Measurements from ENCODE around the gene FBXW5.

Gene FBXW5

DNA sequence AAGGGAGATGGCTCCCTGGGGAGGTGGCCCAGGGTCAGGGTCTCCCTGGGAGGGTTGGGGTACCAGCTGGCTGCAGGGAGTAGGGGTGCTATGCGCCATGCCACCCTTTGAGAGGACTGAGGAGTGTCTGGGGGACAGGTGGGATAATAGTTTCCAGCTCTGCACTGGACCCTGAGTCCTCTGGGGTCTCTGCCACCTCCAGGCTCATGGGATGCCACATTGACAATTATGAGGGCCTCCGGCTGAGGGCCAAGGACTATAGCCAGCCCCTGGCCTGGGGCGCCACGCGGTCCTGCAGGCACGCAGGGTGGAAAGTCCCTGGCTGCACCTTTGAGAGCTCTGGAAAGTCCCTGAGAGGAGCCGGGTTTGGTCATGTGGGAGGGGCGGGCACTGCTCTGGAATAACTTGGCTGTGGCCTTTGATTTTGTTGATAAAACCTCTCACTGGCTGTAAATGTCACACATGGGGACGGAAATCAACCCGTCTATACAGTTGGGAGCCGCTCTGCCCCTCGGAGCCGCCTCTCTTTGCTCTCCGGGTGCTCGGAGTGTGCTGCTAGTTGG lies 42.2 kb downstream of the FBXW5 start:
- TF ChIP-seq OSR1 (CRISPR knock-in tag; IDR thresholded peaks at IDR 0.05) (no peak), ZNF8 (CRISPR knock-in tag; IDR thresholded peaks at IDR 0.05) (no peak), ISL1 (CRISPR knock-in tag; IDR thresholded peaks at IDR 0.05) (no peak), PPARA (CRISPR knock-in tag; IDR thresholded peaks at IDR 0.05; ENCODE audit: borderline replicate concordance) (no peak)
- peak; percentile 81 for ATAC-seq

DNA sequence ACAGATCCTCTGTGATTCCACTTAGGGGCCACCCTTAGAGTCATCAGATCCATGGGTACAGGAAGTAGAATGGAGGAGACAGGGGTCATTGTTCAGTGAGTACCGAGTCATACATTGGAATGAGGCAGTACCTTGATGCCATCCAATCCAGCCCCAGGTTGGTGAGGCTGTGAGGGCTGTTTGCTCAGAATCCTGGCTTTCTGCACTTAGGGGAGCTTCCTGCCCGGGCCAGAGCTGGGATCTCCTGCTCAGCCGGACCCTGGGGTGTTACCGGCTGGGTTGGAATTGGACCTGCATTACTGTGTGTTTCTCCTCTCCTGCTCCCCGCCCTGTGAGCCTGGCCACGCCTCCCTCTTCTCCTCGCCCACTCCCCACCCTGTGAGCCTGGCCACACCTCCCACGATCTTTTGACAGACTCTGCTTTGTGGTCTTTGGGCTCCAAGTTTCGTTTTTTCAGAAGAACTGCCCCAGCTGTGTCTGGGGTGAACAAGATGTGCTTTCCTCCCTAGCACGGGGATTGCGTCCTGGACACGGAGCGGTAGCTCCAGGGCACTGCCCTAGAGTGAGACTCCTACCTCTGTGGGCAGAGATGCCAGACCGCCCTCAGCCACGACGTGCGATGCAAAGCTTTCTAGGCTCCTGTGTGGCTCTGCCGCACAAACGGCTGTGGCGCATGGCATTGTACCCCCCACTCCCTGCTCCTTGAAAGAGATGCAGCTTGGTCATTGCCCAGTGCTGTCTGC lies 42.9 kb downstream of the FBXW5 start:
- ATAC-seq = peak; percentile 76
- TF ChIP-seq ZFP3 (CRISPR knock-in tag; IDR thresholded peaks at IDR 0.05) = no peak
- no peak for TF ChIP-seq ZNF565 (CRISPR knock-in tag; conservative IDR thresholded peaks at IDR 0.05; ENCODE audit: low read depth)
- TF ChIP-seq RARB (CRISPR knock-in tag; IDR thresholded peaks at IDR 0.05) = no peak
- TF ChIP-seq TCF4 (CRISPR knock-in tag; IDR thresholded peaks at IDR 0.05; ENCODE audit: borderline replicate concordance) = no peak
- TF ChIP-seq ESRRG (CRISPR knock-in tag; IDR thresholded peaks at IDR 0.05) = no peak
- no peak for TF ChIP-seq PPARA (CRISPR knock-in tag; IDR thresholded peaks at IDR 0.05; ENCODE audit: borderline replicate concordance)
- TF ChIP-seq ISL1 (CRISPR knock-in tag; IDR thresholded peaks at IDR 0.05) = no peak
- no peak; the same call in 1 of the 2 replicates for TF ChIP-seq OSR1 (CRISPR knock-in tag; IDR thresholded peaks at IDR 0.05)
- TF ChIP-seq ZNF70 (CRISPR knock-in tag; IDR thresholded peaks at IDR 0.05) = no peak
- TF ChIP-seq, protein P1, sequence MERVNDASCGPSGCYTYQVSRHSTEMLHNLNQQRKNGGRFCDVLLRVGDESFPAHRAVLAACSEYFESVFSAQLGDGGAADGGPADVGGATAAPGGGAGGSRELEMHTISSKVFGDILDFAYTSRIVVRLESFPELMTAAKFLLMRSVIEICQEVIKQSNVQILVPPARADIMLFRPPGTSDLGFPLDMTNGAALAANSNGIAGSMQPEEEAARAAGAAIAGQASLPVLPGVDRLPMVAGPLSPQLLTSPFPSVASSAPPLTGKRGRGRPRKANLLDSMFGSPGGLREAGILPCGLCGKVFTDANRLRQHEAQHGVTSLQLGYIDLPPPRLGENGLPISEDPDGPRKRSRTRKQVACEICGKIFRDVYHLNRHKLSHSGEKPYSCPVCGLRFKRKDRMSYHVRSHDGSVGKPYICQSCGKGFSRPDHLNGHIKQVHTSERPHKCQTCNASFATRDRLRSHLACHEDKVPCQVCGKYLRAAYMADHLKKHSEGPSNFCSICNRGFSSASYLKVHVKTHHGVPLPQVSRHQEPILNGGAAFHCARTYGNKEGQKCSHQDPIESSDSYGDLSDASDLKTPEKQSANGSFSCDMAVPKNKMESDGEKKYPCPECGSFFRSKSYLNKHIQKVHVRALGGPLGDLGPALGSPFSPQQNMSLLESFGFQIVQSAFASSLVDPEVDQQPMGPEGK (CRISPR knock-in tag; IDR thresholded peaks at IDR 0.05; ENCODE audit: borderline replicate concordance) = no peak
- no peak for TF ChIP-seq ZC3H10 (CRISPR knock-in tag; IDR thresholded peaks at IDR 0.05)
- TF ChIP-seq TOX (CRISPR knock-in tag; IDR thresholded peaks at IDR 0.05; ENCODE audit: borderline replicate concordance) = no peak
- TF ChIP-seq, protein P2, sequence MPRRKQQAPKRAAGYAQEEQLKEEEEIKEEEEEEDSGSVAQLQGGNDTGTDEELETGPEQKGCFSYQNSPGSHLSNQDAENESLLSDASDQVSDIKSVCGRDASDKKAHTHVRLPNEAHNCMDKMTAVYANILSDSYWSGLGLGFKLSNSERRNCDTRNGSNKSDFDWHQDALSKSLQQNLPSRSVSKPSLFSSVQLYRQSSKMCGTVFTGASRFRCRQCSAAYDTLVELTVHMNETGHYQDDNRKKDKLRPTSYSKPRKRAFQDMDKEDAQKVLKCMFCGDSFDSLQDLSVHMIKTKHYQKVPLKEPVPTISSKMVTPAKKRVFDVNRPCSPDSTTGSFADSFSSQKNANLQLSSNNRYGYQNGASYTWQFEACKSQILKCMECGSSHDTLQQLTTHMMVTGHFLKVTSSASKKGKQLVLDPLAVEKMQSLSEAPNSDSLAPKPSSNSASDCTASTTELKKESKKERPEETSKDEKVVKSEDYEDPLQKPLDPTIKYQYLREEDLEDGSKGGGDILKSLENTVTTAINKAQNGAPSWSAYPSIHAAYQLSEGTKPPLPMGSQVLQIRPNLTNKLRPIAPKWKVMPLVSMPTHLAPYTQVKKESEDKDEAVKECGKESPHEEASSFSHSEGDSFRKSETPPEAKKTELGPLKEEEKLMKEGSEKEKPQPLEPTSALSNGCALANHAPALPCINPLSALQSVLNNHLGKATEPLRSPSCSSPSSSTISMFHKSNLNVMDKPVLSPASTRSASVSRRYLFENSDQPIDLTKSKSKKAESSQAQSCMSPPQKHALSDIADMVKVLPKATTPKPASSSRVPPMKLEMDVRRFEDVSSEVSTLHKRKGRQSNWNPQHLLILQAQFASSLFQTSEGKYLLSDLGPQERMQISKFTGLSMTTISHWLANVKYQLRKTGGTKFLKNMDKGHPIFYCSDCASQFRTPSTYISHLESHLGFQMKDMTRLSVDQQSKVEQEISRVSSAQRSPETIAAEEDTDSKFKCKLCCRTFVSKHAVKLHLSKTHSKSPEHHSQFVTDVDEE (CRISPR knock-in tag; IDR thresholded peaks at IDR 0.05) = no peak
- TF ChIP-seq, protein P3, sequence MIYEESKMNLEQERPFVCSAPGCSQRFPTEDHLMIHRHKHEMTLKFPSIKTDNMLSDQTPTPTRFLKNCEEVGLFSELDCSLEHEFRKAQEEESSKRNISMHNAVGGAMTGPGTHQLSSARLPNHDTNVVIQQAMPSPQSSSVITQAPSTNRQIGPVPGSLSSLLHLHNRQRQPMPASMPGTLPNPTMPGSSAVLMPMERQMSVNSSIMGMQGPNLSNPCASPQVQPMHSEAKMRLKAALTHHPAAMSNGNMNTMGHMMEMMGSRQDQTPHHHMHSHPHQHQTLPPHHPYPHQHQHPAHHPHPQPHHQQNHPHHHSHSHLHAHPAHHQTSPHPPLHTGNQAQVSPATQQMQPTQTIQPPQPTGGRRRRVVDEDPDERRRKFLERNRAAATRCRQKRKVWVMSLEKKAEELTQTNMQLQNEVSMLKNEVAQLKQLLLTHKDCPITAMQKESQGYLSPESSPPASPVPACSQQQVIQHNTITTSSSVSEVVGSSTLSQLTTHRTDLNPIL (CRISPR knock-in tag; IDR thresholded peaks at IDR 0.05; ENCODE audit: low read depth) = no peak
- TF ChIP-seq CSDC2 (CRISPR knock-in tag; IDR thresholded peaks at IDR 0.05) = no peak
- TF ChIP-seq ARNTL (CRISPR knock-in tag; IDR thresholded peaks at IDR 0.05; ENCODE audit: borderline replicate concordance, low read depth) = no peak
- TF ChIP-seq, protein P4, sequence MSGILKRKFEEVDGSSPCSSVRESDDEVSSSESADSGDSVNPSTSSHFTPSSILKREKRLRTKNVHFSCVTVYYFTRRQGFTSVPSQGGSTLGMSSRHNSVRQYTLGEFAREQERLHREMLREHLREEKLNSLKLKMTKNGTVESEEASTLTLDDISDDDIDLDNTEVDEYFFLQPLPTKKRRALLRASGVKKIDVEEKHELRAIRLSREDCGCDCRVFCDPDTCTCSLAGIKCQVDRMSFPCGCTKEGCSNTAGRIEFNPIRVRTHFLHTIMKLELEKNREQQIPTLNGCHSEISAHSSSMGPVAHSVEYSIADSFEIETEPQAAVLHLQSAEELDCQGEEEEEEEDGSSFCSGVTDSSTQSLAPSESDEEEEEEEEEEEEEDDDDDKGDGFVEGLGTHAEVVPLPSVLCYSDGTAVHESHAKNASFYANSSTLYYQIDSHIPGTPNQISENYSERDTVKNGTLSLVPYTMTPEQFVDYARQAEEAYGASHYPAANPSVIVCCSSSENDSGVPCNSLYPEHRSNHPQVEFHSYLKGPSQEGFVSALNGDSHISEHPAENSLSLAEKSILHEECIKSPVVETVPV (CRISPR knock-in tag; IDR thresholded peaks at IDR 0.05) = no peak

DNA sequence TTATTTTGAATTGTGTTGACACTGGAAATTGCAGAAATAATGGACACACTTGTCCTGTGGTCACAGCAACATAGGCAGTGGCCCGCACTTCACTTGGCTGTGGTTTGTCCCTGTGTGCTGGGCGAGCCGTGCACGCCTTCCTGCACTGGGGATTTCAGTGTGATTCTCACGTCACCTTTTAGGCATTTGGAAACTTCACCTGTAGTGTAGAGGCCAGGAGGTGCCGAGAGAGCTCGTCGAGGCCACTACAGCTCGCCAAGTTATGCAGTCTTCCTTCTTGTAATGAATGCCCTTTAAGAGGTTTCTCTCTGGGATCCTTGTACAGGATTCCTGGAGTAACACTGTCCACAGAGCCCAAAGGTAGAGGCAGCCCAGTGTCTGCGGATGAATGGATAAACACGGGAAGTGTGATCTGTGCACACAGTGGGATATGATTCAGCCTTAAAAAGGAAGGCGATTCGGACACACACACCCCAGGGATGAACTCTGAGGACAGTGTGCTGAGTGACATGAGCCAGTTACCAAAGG lies 43.5 kb downstream of the FBXW5 start:
- no peak for TF ChIP-seq SNAI2 (CRISPR knock-in tag; IDR thresholded peaks at IDR 0.05)
- TF ChIP-seq TOX (CRISPR knock-in tag; IDR thresholded peaks at IDR 0.05; ENCODE audit: borderline replicate concordance) = no peak
- no peak for TF ChIP-seq ISL1 (CRISPR knock-in tag; IDR thresholded peaks at IDR 0.05)
- no peak for TF ChIP-seq ZNF8 (CRISPR knock-in tag; IDR thresholded peaks at IDR 0.05)
- no peak for TF ChIP-seq ZFP30 (CRISPR knock-in tag; IDR thresholded peaks at IDR 0.05)
- TF ChIP-seq ZNF565 (CRISPR knock-in tag; conservative IDR thresholded peaks at IDR 0.05; ENCODE audit: low read depth) = no peak
- TF ChIP-seq, protein P1 (CRISPR knock-in tag; IDR thresholded peaks at IDR 0.05; ENCODE audit: borderline replicate concordance) = no peak
- ATAC-seq = no peak

All from SK-N-SH treated with all-trans-retinoic acid at 6 μM for 48 hours (cell line).